A549 (cell line): Measurements from ENCODE around the gene REPS1. TPM values are rescaled to one million over a fixed set of nuclear protein-coding genes. Genes with fewer than 3 reads are reported as not detected.

Experiments used
- ATAC-seq, 2 experiments: fragments of 200-7000 bp in 1 of 2; fragments of >200 bp in 1 of 2; cut with Nextera tagmentation in 1 of 2; cut with Tn5 transposase in 1 of 2; 3 replicates each; pipeline versions ENCODE4 v1.8.0 to v1.9.1; 2018 to 2020; ENCODE audit warnings: mild to moderate bottlenecking in 1 of 2, moderate library complexity in 1 of 2
- CTCF ChIA-PET: fragments of 300-600 bp; sonication (Branson Sonifier 250); formaldehyde crosslinking; extraction: SDS; loops from one replicate; lab custom pipeline; 2021; ENCODE audit warnings: antibody characterized with exemption, inconsistent platforms; lab: Yijun Ruan, JAX
- POLR2A ChIA-PET: fragments of 350-600 bp; formaldehyde crosslinking; extraction: SDS; loops from one replicate; lab custom pipeline; 2021; ENCODE audit warnings: antibody characterized with exemption, inconsistent platforms; lab: Yijun Ruan, JAX
- DNase-seq, 2 experiments: peaks; one replicate each; pipeline versions ENCODE4 v3.0.0 to v3.0.0-alpha.2; 2011 to 2016; ENCODE audit warnings: low read depth in 1 of 2, low spot score in 1 of 2
- FAIRE-seq: peaks from 2 replicates; lab custom pipeline; 2011; peaks lifted over from hg19 to GRCh38; lab: Jason Lieb, UNC
- H3K27ac ChIP-seq, 2 experiments: fragments of >200 bp; sonication (Bioruptor Twin); formaldehyde crosslinking; 3 replicates each; pipeline ENCODE4 v1.5.1; 2016 to 2017
- H3K4me1 ChIP-seq: fragments of >200 bp; sonication (Bioruptor Twin); formaldehyde crosslinking; 3 replicates; pipeline ENCODE4 v1.6.1; 2016
- H3K4me2 ChIP-seq: fragments of >200 bp; sonication (Bioruptor Twin); formaldehyde crosslinking; 3 replicates; pipeline ENCODE4 v1.6.1; 2016
- H3K4me3 ChIP-seq: fragments of >200 bp; sonication (Bioruptor Twin); formaldehyde crosslinking; 3 replicates; pipeline ENCODE4 v1.5.1; 2016
- H3K9me3 ChIP-seq: fragments of >200 bp; sonication (Bioruptor Twin); formaldehyde crosslinking; 3 replicates; pipeline ENCODE4 v1.6.1; 2016
- BHLHE40 ChIP-seq: IDR thresholded peaks from 2 replicates; pipeline ENCODE4 v1.6.1; 2012; ENCODE audit warnings: low read depth, low read length, inconsistent platforms
- CHD4 ChIP-seq: fragments of 200-600 bp; sonication (generic); IDR thresholded peaks from 2 replicates; pipeline ENCODE4 v1.6.1; 2016; ENCODE audit warnings: antibody characterized with exemption, mild to moderate bottlenecking, borderline replicate concordance
- ESRRA ChIP-seq: fragments of 150-350 bp; IDR thresholded peaks from 2 replicates; pipeline ENCODE4 v1.6.1; 2014; ENCODE audit warnings: mild to moderate bottlenecking, low read length, borderline replicate concordance
- HDAC2 ChIP-seq: fragments of 200-600 bp; sonication (generic); IDR thresholded peaks from 2 replicates; pipeline ENCODE4 v1.6.1; 2016
- HOXB13 ChIP-seq: fragments of 250-450 bp; sonication (Bioruptor Pico); IDR thresholded peaks from 2 replicates; pipeline ENCODE4 v1.5.0; 2020; ENCODE audit warnings: low read depth, mild to moderate bottlenecking, moderate library complexity
- JUN ChIP-seq, 2 experiments: fragments of >200 bp; sonication (Bioruptor Twin); formaldehyde crosslinking; IDR thresholded peaks; 2 replicates in 1 of 2; 3 replicates in 1 of 2; pipeline ENCODE4 v1.6.1; 2016 to 2017
- KDM1A ChIP-seq: fragments of 200-600 bp; sonication (generic); IDR thresholded peaks from 2 replicates; pipeline ENCODE4 v1.6.1; 2016; ENCODE audit warnings: low read depth, mild to moderate bottlenecking
- MAFK ChIP-seq: fragments of 450-650 bp; IDR thresholded peaks from 2 replicates; pipeline ENCODE4 v1.6.1; 2014; ENCODE audit not compliant: partially characterized antibody
- MAZ ChIP-seq: fragments of 150-350 bp; IDR thresholded peaks from 2 replicates; pipeline ENCODE4 v1.6.1; 2014; ENCODE audit warnings: antibody characterized with exemption, low read depth, low read length, borderline replicate concordance
- NFE2L2 ChIP-seq: fragments of 150-350 bp; conservative IDR thresholded peaks from 2 replicates; pipeline ENCODE4 v1.6.1; 2014; ENCODE audit warnings: low read length
- NPAS2 ChIP-seq: fragments of 250-450 bp; sonication (Bioruptor Pico); IDR thresholded peaks from 2 replicates; pipeline ENCODE4 v1.8.0; 2022; ENCODE audit warnings: mild to moderate bottlenecking, moderate library complexity, borderline replicate concordance
- NR3C1 ChIP-seq: fragments of >200 bp; sonication (Bioruptor Twin); formaldehyde crosslinking; IDR thresholded peaks from 3 replicates; pipeline ENCODE4 v1.6.1; 2017
- POLR2A ChIP-seq: IDR thresholded peaks from 2 replicates; pipeline ENCODE4 v1.6.1; 2012; ENCODE audit warnings: mild to moderate bottlenecking, low read length
- RNF2 ChIP-seq: fragments of 200-600 bp; sonication (generic); IDR thresholded peaks from 2 replicates; pipeline ENCODE4 v1.6.1; 2016; ENCODE audit warnings: low read depth, mild to moderate bottlenecking, antibody characterized with exemption, moderate library complexity, borderline replicate concordance
- SMC3 ChIP-seq: fragments of >200 bp; sonication (Bioruptor Twin); formaldehyde crosslinking; IDR thresholded peaks from 3 replicates; pipeline ENCODE4 v1.6.1; 2018; ENCODE audit warnings: inconsistent platforms
- SREBF2 ChIP-seq: fragments of 450-650 bp; IDR thresholded peaks from 2 replicates; pipeline ENCODE4 v1.6.1; 2014; ENCODE audit warnings: mild to moderate bottlenecking, moderate library complexity
- TP53 ChIP-seq: fragments of 250-450 bp; sonication (Bioruptor Pico); IDR thresholded peaks from 2 replicates; pipeline ENCODE4 v1.5.0; 2021; ENCODE audit warnings: mild to moderate bottlenecking, moderate library complexity
- ZFP36 ChIP-seq: fragments of 450-650 bp; IDR thresholded peaks from 2 replicates; pipeline ENCODE4 v1.6.1; 2014; ENCODE audit warnings: borderline replicate concordance; ENCODE audit not compliant: partially characterized antibody
- WGBS: methylation state at CpG from one replicate; pipeline ENCODE4 v1.1.6; 2017; ENCODE audit errors: missing lambda C conversion rate; 5-methylcytosine and 5-hydroxymethylcytosine counted together
- polyA plus RNA-seq, 4 experiments: library from polyadenylated mRNA; depleted of rRNA in 3 of 4; stranded (reverse); fragments of >200 nt; fragmentation: RNase III in 1 of 4; extraction: RNeasy Plus Mini Kit Qiagen cat#74134 plus additional on column Dnase treatment in 1 of 4; gene quantifications; 2 replicates in 3 of 4; 3 replicates in 1 of 4; pipeline ENCODE4 v1.2.3, GENCODE V29; 2011 to 2017
- TF ChIP-seq, protein P1 (sequence below): IDR thresholded peaks from 2 replicates; pipeline ENCODE4 v1.6.1; 2012
- TF ChIP-seq, protein P2 (sequence below): fragments of 250-450 bp; sonication (Bioruptor Pico); IDR thresholded peaks from 2 replicates; pipeline ENCODE4 v1.5.0; 2021; ENCODE audit warnings: mild to moderate bottlenecking, moderate library complexity, borderline replicate concordance
- TF ChIP-seq, protein P3 (sequence below): fragments of 250-450 bp; sonication (Bioruptor Pico); IDR thresholded peaks from 2 replicates; pipeline ENCODE4 v1.5.0; 2020; ENCODE audit warnings: low read depth, mild to moderate bottlenecking, moderate library complexity

REPS1 gene
- polyA plus RNA-seq, 2 of the 4 experiments (the other 2 are of a cell fraction), result 16.3 to 36.4 TPM

DNA sequence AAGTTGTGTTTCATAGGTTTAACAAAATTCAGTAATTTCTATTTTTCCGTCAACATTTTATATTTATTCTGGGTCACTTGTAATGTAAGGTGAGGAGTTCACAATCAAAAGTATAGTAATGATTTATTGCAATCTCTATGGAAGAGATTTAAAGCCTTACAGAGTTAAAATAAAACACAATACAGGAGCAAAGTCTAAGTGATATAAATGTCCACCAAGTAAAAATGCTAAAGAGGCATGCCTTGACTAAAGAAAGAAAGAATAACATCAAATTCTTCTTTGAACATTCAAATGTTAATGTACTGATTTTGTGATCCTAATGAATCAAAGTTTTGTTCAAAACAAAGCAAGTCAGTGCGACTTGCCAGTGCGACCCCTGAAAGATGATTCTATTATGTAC is 61.5 kb downstream of the REPS1 start:
- 92% methylated on average over 3 of the region's 3 CpGs for WGBS
- FAIRE-seq, result no peak
- POLR2A ChIA-PET, result no interaction called here

DNA sequence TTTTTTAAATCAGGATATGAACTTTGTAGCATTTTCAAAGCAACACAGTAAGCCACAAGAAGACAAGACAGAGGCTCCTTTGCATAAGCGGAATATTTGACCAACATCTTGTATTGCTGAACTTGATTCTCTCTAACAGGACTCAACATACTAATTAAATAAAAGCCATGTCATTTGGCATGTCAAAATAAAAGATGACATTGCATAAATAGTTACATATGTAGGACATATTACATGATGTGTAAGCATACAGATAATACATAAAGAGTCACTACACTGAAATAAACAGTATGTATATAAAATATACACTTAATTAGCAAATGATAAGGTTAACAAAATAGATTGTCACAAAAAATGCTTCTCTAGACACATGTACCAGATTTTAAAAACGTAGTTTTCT is 62.2 kb downstream of the REPS1 start:
- TF ChIP-seq NFE2L2 (0 out of 2 replicates have a peak, but pooled peaks have one; percentile 2), ESRRA (no peak), TP53 (CRISPR knock-in tag) (no peak), SREBF2 (no peak), HOXB13 (CRISPR knock-in tag) (no peak), POLR2A (no peak), MAFK (peak; percentile 67), MAZ (no peak), CHD4 (no peak), JUN (IDR thresholded peaks at IDR 0.05) (no peak)
- TF ChIP-seq, protein P1, sequence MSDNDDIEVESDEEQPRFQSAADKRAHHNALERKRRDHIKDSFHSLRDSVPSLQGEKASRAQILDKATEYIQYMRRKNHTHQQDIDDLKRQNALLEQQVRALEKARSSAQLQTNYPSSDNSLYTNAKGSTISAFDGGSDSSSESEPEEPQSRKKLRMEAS, result no peak
- Histone ChIP-seq H3K4me2 (no peak overlapping the region), H3K4me3 (no peak overlapping the region), H3K27ac (no peak overlapping the region), H3K4me1 (no peaks in the 10 kb centered on the region), H3K9me3 (no peaks in the 10 kb centered on the region)
- ChIA-PET CTCF (no interaction called here), POLR2A (no interaction called here)
- FAIRE-seq (no peak), DNase-seq (no peak), ATAC-seq (no peak)
- 87% methylated on average over 2 of the region's 2 CpGs for WGBS

More for the DNA sequence above, 61.5 kb downstream of the REPS1 start:
- CTCF ChIA-PET, result no interaction called here
- Histone ChIP-seq H3K4me3 (no peak overlapping the region), H3K4me2 (no peak overlapping the region), H3K4me1 (no peaks in the 10 kb centered on the region), H3K27ac (no peak overlapping the region), H3K9me3 (no peaks in the 10 kb centered on the region)
- no peak for ATAC-seq
- TF ChIP-seq SMC3, result no peak
- TF ChIP-seq, protein P2, sequence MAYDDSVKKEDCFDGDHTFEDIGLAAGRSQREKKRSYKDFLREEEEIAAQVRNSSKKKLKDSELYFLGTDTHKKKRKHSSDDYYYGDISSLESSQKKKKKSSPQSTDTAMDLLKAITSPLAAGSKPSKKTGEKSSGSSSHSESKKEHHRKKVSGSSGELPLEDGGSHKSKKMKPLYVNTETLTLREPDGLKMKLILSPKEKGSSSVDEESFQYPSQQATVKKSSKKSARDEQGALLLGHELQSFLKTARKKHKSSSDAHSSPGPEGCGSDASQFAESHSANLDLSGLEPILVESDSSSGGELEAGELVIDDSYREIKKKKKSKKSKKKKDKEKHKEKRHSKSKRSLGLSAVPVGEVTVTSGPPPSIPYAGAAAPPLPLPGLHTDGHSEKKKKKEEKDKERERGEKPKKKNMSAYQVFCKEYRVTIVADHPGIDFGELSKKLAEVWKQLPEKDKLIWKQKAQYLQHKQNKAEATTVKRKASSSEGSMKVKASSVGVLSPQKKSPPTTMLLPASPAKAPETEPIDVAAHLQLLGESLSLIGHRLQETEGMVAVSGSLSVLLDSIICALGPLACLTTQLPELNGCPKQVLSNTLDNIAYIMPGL (CRISPR knock-in tag), result no peak
- TF ChIP-seq TP53 (CRISPR knock-in tag), result no peak
- TF ChIP-seq NR3C1, result no peak
- no peak for TF ChIP-seq NPAS2
- no peak for TF ChIP-seq RNF2
- no peak for TF ChIP-seq BHLHE40
- no peak for TF ChIP-seq ZFP36
- TF ChIP-seq HOXB13 (CRISPR knock-in tag), result no peak
- no peak for DNase-seq

DNA sequence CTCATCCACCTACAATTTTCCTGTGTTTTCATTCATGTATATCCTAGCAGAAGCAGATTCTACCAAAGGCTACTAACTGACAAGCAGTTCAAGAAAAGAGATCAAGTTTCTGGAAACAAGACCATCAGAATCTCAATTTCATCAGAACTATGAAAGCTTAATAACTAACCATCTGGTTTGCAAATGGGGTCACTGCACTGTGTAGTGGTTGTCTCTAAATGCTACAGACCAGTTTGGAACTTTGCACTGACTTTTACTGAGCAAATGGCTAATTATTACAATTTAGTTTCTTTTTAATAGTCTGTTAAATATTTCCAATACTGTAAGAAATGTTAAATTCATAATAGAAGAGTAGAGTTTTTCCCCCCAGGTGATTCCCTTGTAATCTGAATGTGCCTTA is 64.5 kb downstream of the REPS1 start:
- Histone ChIP-seq H3K4me1 (no peaks in the 10 kb centered on the region), H3K27ac (no peak overlapping the region), H3K4me3 (no peak overlapping the region), H3K9me3 (no peaks in the 10 kb centered on the region), H3K4me2 (no peak overlapping the region)
- ChIA-PET CTCF (no interaction called here), POLR2A (no interaction called here)
- no peak for FAIRE-seq
- no peak for ATAC-seq
- no peak for DNase-seq
- TF ChIP-seq RNF2 (no peak), ESRRA (no peak), KDM1A (no peak), SMC3 (no peak), JUN (IDR thresholded peaks at IDR 0.05) (no peak), HDAC2 (no peak)
- TF ChIP-seq, protein P2 (CRISPR knock-in tag), result no peak
- TF ChIP-seq, protein P3, sequence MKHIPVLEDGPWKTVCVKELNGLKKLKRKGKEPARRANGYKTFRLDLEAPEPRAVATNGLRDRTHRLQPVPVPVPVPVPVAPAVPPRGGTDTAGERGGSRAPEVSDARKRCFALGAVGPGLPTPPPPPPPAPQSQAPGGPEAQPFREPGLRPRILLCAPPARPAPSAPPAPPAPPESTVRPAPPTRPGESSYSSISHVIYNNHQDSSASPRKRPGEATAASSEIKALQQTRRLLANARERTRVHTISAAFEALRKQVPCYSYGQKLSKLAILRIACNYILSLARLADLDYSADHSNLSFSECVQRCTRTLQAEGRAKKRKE (CRISPR knock-in tag), result no peak
